NCI-H69 (cell line): ENCODE results near the gene PNMA6F.

Experiments
- DNase-seq: peaks from one replicate; lab custom pipeline; 2025; lab: John Stamatoyannopoulos, UW

The PNMA6F gene

GRCh38 chrX:153321381-153322124, at the start of gene PNMA6F:
PNMA6F (minus strand) TSS chrX:153321767; CDS start chrX:153320674, 1,093 bp downstream.
- no peak for DNase-seq

GRCh38 chrX:153371256-153371655, 49.7 kb upstream of the PNMA6F start:
- no peak for DNase-seq

GRCh38 chrX:153370293-153371055, 48.9 kb upstream of the PNMA6F start:
- no peak for DNase-seq

- DNase-seq: no peak
Measured at GRCh38 chrX:153366878-153367538, 45.4 kb upstream of the PNMA6F start.

- DNase-seq: no peak
Measured at GRCh38 chrX:153366119-153366518, 44.6 kb upstream of the PNMA6F start.

GRCh38 chrX:153365670-153366069, 44.1 kb upstream of the PNMA6F start:
- no peak for DNase-seq

- DNase-seq: no peak
Measured at GRCh38 chrX:153361781-153362397, 40.3 kb upstream of the PNMA6F start.

GRCh38 chrX:153357877-153358276, 36.3 kb upstream of the PNMA6F start:
- DNase-seq: no peak

GRCh38 chrX:153353416-153353815, 31.8 kb upstream of the PNMA6F start:
- peak; percentile 71 for DNase-seq

- peak; percentile 12 for DNase-seq
Measured at GRCh38 chrX:153352858-153353257, 31.3 kb upstream of the PNMA6F start.

GRCh38 chrX:153351981-153352380, 30.4 kb upstream of the PNMA6F start:
- peak; percentile 6 for DNase-seq

- no peak for DNase-seq
Measured at GRCh38 chrX:153349952-153350351, 28.4 kb upstream of the PNMA6F start.

GRCh38 chrX:153348421-153348820, 26.9 kb upstream of the PNMA6F start:
- no peak for DNase-seq

GRCh38 chrX:153347530-153347929, 26.0 kb upstream of the PNMA6F start:
- no peak for DNase-seq

- DNase-seq: no peak
Measured at GRCh38 chrX:153343674-153344073, 22.1 kb upstream of the PNMA6F start.

- DNase-seq: no peak
Measured at GRCh38 chrX:153342762-153343558, 21.4 kb upstream of the PNMA6F start.

- DNase-seq: no peak
Measured at GRCh38 chrX:153340111-153340510, 18.5 kb upstream of the PNMA6F start.

GRCh38 chrX:153339662-153340061, 18.1 kb upstream of the PNMA6F start:
- no peak for DNase-seq

- no peak for DNase-seq
Measured at GRCh38 chrX:153338836-153339235, 17.3 kb upstream of the PNMA6F start.

GRCh38 chrX:153336988-153337387, 15.4 kb upstream of the PNMA6F start:
- no peak for DNase-seq

- no peak for DNase-seq
Measured at GRCh38 chrX:153336121-153336894, 14.7 kb upstream of the PNMA6F start.
